WTC11 (cell line): ENCODE measurements around the gene DCAF17. TPM values are rescaled to one million over a fixed set of nuclear protein-coding genes. Genes with fewer than 3 reads are reported as not detected.

Experiments
- ATAC-seq: fragments of 200-7000 bp; cut with Tn5 transposase; 2 replicates; pipeline ENCODE4 v1.10.0; 2021; ENCODE audit warnings: mild to moderate bottlenecking, moderate library complexity
- CTCF ChIA-PET: fragments of 300-600 bp; sonication (Branson Sonifier 250); formaldehyde crosslinking; loops from one replicate; lab custom pipeline; 2021; ENCODE audit warnings: antibody characterized with exemption; lab: Charles Lee
- POLR2A ChIA-PET: fragments of 350-600 bp; sonication (Branson Sonifier 250); formaldehyde crosslinking; loops from one replicate; lab custom pipeline; 2021; ENCODE audit warnings: antibody characterized with exemption; lab: Charles Lee
- DNase-seq: peaks from one replicate; pipeline ENCODE4 v3.0.0; 2021; ENCODE audit warnings: low spot score
- H3K27ac Mint-ChIP-seq: 2 replicates; pipeline ENCODE4 v1.8.0; 2021; ENCODE audit warnings: mixed read lengths
- H3K27me3 Mint-ChIP-seq: 2 replicates; pipeline ENCODE4 v1.8.0; 2021; ENCODE audit warnings: low read depth, mild to moderate bottlenecking, moderate library complexity, mixed read lengths
- H3K36me3 Mint-ChIP-seq: 2 replicates; pipeline ENCODE4 v1.8.0; 2021; ENCODE audit warnings: mixed read lengths
- H3K4me1 Mint-ChIP-seq: 2 replicates; pipeline ENCODE4 v1.8.0; 2022; ENCODE audit warnings: mixed read lengths
- H3K4me3 Mint-ChIP-seq: 2 replicates; pipeline ENCODE4 v1.8.0; 2021; ENCODE audit warnings: mild to moderate bottlenecking, moderate library complexity, mixed read lengths
- H3K9me3 Mint-ChIP-seq: 2 replicates; pipeline ENCODE4 v1.8.0; 2021; ENCODE audit warnings: mixed read lengths
- ESRRA ChIP-seq: sonication (generic); formaldehyde crosslinking; IDR thresholded peaks from 2 replicates; pipeline ENCODE4 v1.8.1; 2022; ENCODE audit warnings: mild to moderate bottlenecking, missing genetic modification reagents, borderline replicate concordance
- FOXJ3 ChIP-seq: sonication (generic); formaldehyde crosslinking; IDR thresholded peaks from 2 replicates; pipeline ENCODE4 v1.9.0; 2021; ENCODE audit warnings: missing genetic modification reagents, mild to moderate bottlenecking, borderline replicate concordance
- GABPB1 ChIP-seq: sonication (generic); formaldehyde crosslinking; IDR thresholded peaks from 2 replicates; pipeline ENCODE4 v1.8.1; 2023; ENCODE audit warnings: mild to moderate bottlenecking, missing genetic modification reagents
- GTF2I ChIP-seq: fragments of 250-450 bp; sonication (Bioruptor Pico); conservative IDR thresholded peaks from 2 replicates; pipeline ENCODE4 v1.4.0; 2021; ENCODE audit warnings: mild to moderate bottlenecking
- HMGA2 ChIP-seq: fragments of 250-450 bp; sonication (Bioruptor Pico); IDR thresholded peaks from 2 replicates; pipeline ENCODE4 v1.4.0; 2021; ENCODE audit warnings: mild to moderate bottlenecking, moderate library complexity
- JAZF1 ChIP-seq: fragments of 250-450 bp; sonication (Bioruptor Pico); IDR thresholded peaks from 2 replicates; pipeline ENCODE4 v1.9.0; 2021; ENCODE audit warnings: moderate library complexity, mild to moderate bottlenecking, inconsistent platforms
- MYBL2 ChIP-seq: sonication (generic); formaldehyde crosslinking; IDR thresholded peaks from 2 replicates; pipeline ENCODE4 v1.8.1; 2023; ENCODE audit warnings: mild to moderate bottlenecking, moderate library complexity, missing genetic modification reagents
- NFATC4 ChIP-seq: fragments of 250-450 bp; sonication (Bioruptor Pico); IDR thresholded peaks from 2 replicates; pipeline ENCODE4 v1.9.0; 2021; ENCODE audit warnings: mild to moderate bottlenecking
- NR1H2 ChIP-seq: sonication (generic); formaldehyde crosslinking; IDR thresholded peaks from 2 replicates; pipeline ENCODE4 v1.9.0; 2021; ENCODE audit warnings: mild to moderate bottlenecking, moderate library complexity, missing genetic modification reagents
- OVOL2 ChIP-seq: fragments of 250-450 bp; sonication (Bioruptor Pico); IDR thresholded peaks from 2 replicates; pipeline ENCODE4 v1.9.0; 2021; ENCODE audit warnings: mild to moderate bottlenecking, borderline replicate concordance
- PRRX2 ChIP-seq: fragments of 250-450 bp; sonication (Bioruptor Pico); IDR thresholded peaks from 2 replicates; pipeline ENCODE4 v1.8.0; 2021; ENCODE audit warnings: mild to moderate bottlenecking
- RELA ChIP-seq: sonication (generic); formaldehyde crosslinking; IDR thresholded peaks from 2 replicates; pipeline ENCODE4 v1.8.1; 2022; ENCODE audit warnings: missing genetic modification reagents, mild to moderate bottlenecking, borderline replicate concordance
- SMAD4 ChIP-seq: sonication (generic); formaldehyde crosslinking; IDR thresholded peaks from 2 replicates; pipeline ENCODE4 v1.8.0; 2022; ENCODE audit warnings: mild to moderate bottlenecking, missing genetic modification reagents
- TEAD1 ChIP-seq: sonication (generic); formaldehyde crosslinking; IDR thresholded peaks from 2 replicates; pipeline ENCODE4 v1.8.0; 2022; ENCODE audit warnings: mild to moderate bottlenecking, missing genetic modification reagents
- TP53 ChIP-seq: sonication (generic); formaldehyde crosslinking; IDR thresholded peaks from 2 replicates; pipeline ENCODE4 v1.8.1; 2023; ENCODE audit warnings: mild to moderate bottlenecking, missing genetic modification reagents
- total RNA-seq: library from RNA; stranded (reverse); gene quantifications from 3 replicates; pipeline ENCODE4 v1.2.3, GENCODE V29; 2021
- TF ChIP-seq, protein P1 (sequence below): fragments of 250-450 bp; sonication (Bioruptor Pico); IDR thresholded peaks from 2 replicates; pipeline ENCODE4 v1.9.0; 2021; ENCODE audit warnings: moderate library complexity, mild to moderate bottlenecking, inconsistent platforms, borderline replicate concordance
- TF ChIP-seq, protein P2 (sequence below): sonication (generic); formaldehyde crosslinking; IDR thresholded peaks from 2 replicates; pipeline ENCODE4 v1.8.0; 2022; ENCODE audit warnings: mild to moderate bottlenecking, missing genetic modification reagents
- TF ChIP-seq, protein P3 (sequence below): fragments of 200-600 bp; IDR thresholded peaks from 2 replicates; pipeline ENCODE4 v1.8.0; 2022; ENCODE audit warnings: antibody characterized with exemption
- TF ChIP-seq, protein P4 (sequence below): sonication (generic); formaldehyde crosslinking; IDR thresholded peaks from 2 replicates; pipeline ENCODE4 v1.8.1; 2022; ENCODE audit warnings: low read depth, mild to moderate bottlenecking, moderate library complexity, missing genetic modification reagents, borderline replicate concordance
- TF ChIP-seq, protein P5 (sequence below): sonication (generic); formaldehyde crosslinking; IDR thresholded peaks from 2 replicates; pipeline ENCODE4 v1.8.0; 2022; ENCODE audit warnings: mild to moderate bottlenecking, missing genetic modification reagents
- TF ChIP-seq, protein P6 (sequence below): sonication (generic); formaldehyde crosslinking; IDR thresholded peaks from 2 replicates; pipeline ENCODE4 v1.8.0; 2023; ENCODE audit warnings: mild to moderate bottlenecking, missing genetic modification reagents
- TF ChIP-seq, protein P7 (sequence below): sonication (generic); formaldehyde crosslinking; conservative IDR thresholded peaks from 2 replicates; pipeline ENCODE4 v1.8.1; 2023; ENCODE audit warnings: mild to moderate bottlenecking, low read depth, missing genetic modification reagents, moderate library complexity

The DCAF17 gene
- total RNA-seq, 1 experiment from 2014 or later: 27.2 TPM

DNA sequence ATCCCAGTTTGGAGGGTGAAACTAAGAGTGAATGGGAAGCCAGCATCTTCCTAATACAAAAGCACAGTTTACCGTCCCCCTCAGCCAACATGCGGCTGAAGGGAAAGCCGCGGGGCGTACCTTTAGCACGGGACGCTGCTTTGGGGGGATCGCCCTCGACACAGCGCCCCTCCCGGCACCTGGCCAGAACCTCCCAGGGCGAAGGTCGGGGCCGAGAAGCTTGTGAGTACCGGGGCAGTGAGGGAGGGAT lies 338 bp upstream of the DCAF17 start, which contains the start of gene METTL8 (continued):
- TF ChIP-seq, protein P1, sequence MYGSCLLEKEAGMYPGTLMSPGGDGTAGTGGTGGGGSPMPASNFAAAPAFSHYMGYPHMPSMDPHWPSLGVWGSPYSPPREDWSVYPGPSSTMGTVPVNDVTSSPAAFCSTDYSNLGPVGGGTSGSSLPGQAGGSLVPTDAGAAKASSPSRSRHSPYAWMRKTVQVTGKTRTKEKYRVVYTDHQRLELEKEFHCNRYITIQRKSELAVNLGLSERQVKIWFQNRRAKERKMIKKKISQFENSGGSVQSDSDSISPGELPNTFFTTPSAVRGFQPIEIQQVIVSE: no peak
- TF ChIP-seq GABPB1 (peak; percentile 78; the same call in 1 of the 2 replicates), RELA (CRISPR knock-in tag) (peak; percentile 21; the same call in 1 of the 2 replicates), FOXJ3 (CRISPR knock-in tag) (no peak), TP53 (CRISPR knock-in tag) (0 out of 2 replicates have a peak, but pooled peaks have one; percentile 1), ESRRA (CRISPR knock-in tag) (peak; percentile 70; the same call in 1 of the 2 replicates), OVOL2 (CRISPR knock-in tag) (no peak), TEAD1 (CRISPR knock-in tag) (peak; percentile 82), PRRX2 (CRISPR knock-in tag) (peak; percentile 63; the same call in 1 of the 2 replicates), NR1H2 (CRISPR knock-in tag) (no peak)
- TF ChIP-seq, protein P2, sequence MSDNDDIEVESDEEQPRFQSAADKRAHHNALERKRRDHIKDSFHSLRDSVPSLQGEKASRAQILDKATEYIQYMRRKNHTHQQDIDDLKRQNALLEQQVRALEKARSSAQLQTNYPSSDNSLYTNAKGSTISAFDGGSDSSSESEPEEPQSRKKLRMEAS (CRISPR knock-in tag): peak; percentile 93
- TF ChIP-seq, protein P3, sequence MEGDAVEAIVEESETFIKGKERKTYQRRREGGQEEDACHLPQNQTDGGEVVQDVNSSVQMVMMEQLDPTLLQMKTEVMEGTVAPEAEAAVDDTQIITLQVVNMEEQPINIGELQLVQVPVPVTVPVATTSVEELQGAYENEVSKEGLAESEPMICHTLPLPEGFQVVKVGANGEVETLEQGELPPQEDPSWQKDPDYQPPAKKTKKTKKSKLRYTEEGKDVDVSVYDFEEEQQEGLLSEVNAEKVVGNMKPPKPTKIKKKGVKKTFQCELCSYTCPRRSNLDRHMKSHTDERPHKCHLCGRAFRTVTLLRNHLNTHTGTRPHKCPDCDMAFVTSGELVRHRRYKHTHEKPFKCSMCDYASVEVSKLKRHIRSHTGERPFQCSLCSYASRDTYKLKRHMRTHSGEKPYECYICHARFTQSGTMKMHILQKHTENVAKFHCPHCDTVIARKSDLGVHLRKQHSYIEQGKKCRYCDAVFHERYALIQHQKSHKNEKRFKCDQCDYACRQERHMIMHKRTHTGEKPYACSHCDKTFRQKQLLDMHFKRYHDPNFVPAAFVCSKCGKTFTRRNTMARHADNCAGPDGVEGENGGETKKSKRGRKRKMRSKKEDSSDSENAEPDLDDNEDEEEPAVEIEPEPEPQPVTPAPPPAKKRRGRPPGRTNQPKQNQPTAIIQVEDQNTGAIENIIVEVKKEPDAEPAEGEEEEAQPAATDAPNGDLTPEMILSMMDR: peak; percentile 30; the same call in 1 of the 2 replicates
- TF ChIP-seq, all 79 proteins: peak for 15

DNA sequence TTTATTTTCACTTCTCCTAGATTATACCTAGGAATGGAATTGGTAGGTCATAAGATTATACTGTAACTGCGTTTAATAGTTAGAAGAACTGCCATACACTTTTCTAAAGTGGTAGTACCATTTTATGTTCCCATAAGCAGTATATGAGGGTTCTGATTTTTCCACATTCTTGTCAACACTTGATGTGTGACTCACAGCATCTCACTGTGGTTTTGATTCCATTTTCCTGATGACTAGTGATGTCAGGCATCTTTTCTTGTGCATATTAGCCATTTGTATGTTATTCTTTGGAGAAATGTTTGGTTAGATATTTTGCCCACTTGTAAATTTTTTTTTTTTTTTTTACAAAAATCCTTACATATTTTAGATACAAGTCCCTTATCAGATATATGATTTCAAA lies 2.3 kb downstream of the DCAF17 start:
- no peak overlapping the region for H3K27ac Mint-ChIP-seq
- POLR2A ChIA-PET: no interaction called here
- ATAC-seq (no peak), DNase-seq (no peak)
- H3K9me3 Mint-ChIP-seq: no peaks in the 10 kb centered on the region
- no peak overlapping the region for H3K4me3 Mint-ChIP-seq
- H3K36me3 Mint-ChIP-seq: peaks cover 56% of the 10 kb centered on the region
- TF ChIP-seq, protein P4, sequence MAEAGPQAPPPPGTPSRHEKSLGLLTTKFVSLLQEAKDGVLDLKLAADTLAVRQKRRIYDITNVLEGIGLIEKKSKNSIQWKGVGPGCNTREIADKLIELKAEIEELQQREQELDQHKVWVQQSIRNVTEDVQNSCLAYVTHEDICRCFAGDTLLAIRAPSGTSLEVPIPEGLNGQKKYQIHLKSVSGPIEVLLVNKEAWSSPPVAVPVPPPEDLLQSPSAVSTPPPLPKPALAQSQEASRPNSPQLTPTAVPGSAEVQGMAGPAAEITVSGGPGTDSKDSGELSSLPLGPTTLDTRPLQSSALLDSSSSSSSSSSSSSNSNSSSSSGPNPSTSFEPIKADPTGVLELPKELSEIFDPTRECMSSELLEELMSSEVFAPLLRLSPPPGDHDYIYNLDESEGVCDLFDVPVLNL (CRISPR knock-in tag): no peak
- TF ChIP-seq, protein P5, sequence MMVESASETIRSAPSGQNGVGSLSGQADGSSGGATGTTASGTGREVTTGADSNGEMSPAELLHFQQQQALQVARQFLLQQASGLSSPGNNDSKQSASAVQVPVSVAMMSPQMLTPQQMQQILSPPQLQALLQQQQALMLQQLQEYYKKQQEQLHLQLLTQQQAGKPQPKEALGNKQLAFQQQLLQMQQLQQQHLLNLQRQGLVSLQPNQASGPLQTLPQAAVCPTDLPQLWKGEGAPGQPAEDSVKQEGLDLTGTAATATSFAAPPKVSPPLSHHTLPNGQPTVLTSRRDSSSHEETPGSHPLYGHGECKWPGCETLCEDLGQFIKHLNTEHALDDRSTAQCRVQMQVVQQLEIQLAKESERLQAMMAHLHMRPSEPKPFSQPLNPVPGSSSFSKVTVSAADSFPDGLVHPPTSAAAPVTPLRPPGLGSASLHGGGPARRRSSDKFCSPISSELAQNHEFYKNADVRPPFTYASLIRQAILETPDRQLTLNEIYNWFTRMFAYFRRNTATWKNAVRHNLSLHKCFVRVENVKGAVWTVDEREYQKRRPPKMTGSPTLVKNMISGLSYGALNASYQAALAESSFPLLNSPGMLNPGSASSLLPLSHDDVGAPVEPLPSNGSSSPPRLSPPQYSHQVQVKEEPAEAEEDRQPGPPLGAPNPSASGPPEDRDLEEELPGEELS (CRISPR knock-in tag): no peak
- no peak for TF ChIP-seq GTF2I (CRISPR knock-in tag)
- no peak for TF ChIP-seq OVOL2 (CRISPR knock-in tag)
- TF ChIP-seq, protein P6, sequence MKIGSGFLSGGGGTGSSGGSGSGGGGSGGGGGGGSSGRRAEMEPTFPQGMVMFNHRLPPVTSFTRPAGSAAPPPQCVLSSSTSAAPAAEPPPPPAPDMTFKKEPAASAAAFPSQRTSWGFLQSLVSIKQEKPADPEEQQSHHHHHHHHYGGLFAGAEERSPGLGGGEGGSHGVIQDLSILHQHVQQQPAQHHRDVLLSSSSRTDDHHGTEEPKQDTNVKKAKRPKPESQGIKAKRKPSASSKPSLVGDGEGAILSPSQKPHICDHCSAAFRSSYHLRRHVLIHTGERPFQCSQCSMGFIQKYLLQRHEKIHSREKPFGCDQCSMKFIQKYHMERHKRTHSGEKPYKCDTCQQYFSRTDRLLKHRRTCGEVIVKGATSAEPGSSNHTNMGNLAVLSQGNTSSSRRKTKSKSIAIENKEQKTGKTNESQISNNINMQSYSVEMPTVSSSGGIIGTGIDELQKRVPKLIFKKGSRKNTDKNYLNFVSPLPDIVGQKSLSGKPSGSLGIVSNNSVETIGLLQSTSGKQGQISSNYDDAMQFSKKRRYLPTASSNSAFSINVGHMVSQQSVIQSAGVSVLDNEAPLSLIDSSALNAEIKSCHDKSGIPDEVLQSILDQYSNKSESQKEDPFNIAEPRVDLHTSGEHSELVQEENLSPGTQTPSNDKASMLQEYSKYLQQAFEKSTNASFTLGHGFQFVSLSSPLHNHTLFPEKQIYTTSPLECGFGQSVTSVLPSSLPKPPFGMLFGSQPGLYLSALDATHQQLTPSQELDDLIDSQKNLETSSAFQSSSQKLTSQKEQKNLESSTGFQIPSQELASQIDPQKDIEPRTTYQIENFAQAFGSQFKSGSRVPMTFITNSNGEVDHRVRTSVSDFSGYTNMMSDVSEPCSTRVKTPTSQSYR (CRISPR knock-in tag): no peak
- no peak for TF ChIP-seq MYBL2 (CRISPR knock-in tag)
- no peak for TF ChIP-seq JAZF1 (CRISPR knock-in tag)
- TF ChIP-seq, protein P1: no peak
- no peak for TF ChIP-seq NFATC4 (CRISPR knock-in tag)
- TF ChIP-seq, protein P7, sequence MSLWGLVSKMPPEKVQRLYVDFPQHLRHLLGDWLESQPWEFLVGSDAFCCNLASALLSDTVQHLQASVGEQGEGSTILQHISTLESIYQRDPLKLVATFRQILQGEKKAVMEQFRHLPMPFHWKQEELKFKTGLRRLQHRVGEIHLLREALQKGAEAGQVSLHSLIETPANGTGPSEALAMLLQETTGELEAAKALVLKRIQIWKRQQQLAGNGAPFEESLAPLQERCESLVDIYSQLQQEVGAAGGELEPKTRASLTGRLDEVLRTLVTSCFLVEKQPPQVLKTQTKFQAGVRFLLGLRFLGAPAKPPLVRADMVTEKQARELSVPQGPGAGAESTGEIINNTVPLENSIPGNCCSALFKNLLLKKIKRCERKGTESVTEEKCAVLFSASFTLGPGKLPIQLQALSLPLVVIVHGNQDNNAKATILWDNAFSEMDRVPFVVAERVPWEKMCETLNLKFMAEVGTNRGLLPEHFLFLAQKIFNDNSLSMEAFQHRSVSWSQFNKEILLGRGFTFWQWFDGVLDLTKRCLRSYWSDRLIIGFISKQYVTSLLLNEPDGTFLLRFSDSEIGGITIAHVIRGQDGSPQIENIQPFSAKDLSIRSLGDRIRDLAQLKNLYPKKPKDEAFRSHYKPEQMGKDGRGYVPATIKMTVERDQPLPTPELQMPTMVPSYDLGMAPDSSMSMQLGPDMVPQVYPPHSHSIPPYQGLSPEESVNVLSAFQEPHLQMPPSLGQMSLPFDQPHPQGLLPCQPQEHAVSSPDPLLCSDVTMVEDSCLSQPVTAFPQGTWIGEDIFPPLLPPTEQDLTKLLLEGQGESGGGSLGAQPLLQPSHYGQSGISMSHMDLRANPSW (CRISPR knock-in tag): no peak
- TF ChIP-seq HMGA2 (CRISPR knock-in tag): no peak
- TF ChIP-seq SMAD4 (CRISPR knock-in tag): no peak
- no peaks in the 10 kb centered on the region for H3K27me3 Mint-ChIP-seq
- CTCF ChIA-PET: no interaction called here
- H3K4me1 Mint-ChIP-seq: peaks cover 31% of the 10 kb centered on the region
